Liver (tissue), 9 donors: ENCODE measurements around the gene HENMT1. TPM values are rescaled to one million over a fixed set of nuclear protein-coding genes. Genes with fewer than 3 reads are reported as not detected.

Experiments used
- DNase-seq: peaks from one replicate; pipeline ENCODE4 v3.0.0-alpha.2; 2017; ENCODE audit warnings: low spot score
- H3K27ac ChIP-seq, 2 donors: one replicate each; pipeline ENCODE4 v1.7.0; 2013; ENCODE audit warnings: inconsistent platforms in 2 of 2, low read length in 2 of 2, control low read depth in 1 of 2, low read depth in 1 of 2, mild to moderate bottlenecking in 1 of 2
- H3K27me3 ChIP-seq, 4 donors: one replicate each; pipeline versions ENCODE4 v1.6.1 to v1.7.0; 2013; ENCODE audit warnings: low read length in 3 of 4, inconsistent platforms in 1 of 4, mild to moderate bottlenecking in 1 of 4, moderate library complexity in 1 of 4; ENCODE audit not compliant: control insufficient read depth in 4 of 4, insufficient read depth in 4 of 4
- H3K36me3 ChIP-seq, 4 donors: one replicate each; pipeline versions ENCODE4 v1.6.1 to v1.7.0; 2013; ENCODE audit warnings: low read length in 3 of 4, mild to moderate bottlenecking in 3 of 4, low read depth in 1 of 4, moderate library complexity in 1 of 4; ENCODE audit not compliant: control insufficient read depth in 4 of 4, insufficient read depth in 3 of 4
- H3K4me1 ChIP-seq, 4 donors: one replicate each; pipeline versions ENCODE4 v1.6.1 to v1.7.0; 2013; ENCODE audit warnings: low read length in 3 of 4, mild to moderate bottlenecking in 3 of 4, moderate library complexity in 1 of 4; ENCODE audit not compliant: control insufficient read depth in 4 of 4, insufficient read depth in 4 of 4
- H3K4me3 ChIP-seq, 3 donors: one replicate each; pipeline versions ENCODE4 v1.6.1 to v1.7.0; 2013; ENCODE audit warnings: low read length in 3 of 3, control low read depth in 1 of 3, low read depth in 1 of 3, mild to moderate bottlenecking in 1 of 3
- H3K9ac ChIP-seq, 2 donors: one replicate each; pipeline ENCODE4 v1.7.0; 2013; ENCODE audit warnings: low read length in 2 of 2, mild to moderate bottlenecking in 2 of 2, moderate library complexity in 2 of 2, control low read depth in 1 of 2, low read depth in 1 of 2
- H3K9me3 ChIP-seq, 4 donors: one replicate each; pipeline versions ENCODE4 v1.6.1 to v1.7.0; 2013; ENCODE audit warnings: low read length in 3 of 4; ENCODE audit not compliant: control insufficient read depth in 4 of 4
- CTCF ChIP-seq: fragments of 150-350 bp; IDR thresholded peaks from 2 replicates; pipeline ENCODE4 v1.5.1; 2017; ENCODE audit warnings: improper control_type of control experiment, low read depth, low read length; ENCODE audit not compliant: missing input control
- EGR1 ChIP-seq, 2 donors: IDR thresholded peaks; 2 replicates each; pipeline ENCODE4 v1.6.1; 2016 to 2018; ENCODE audit warnings: antibody characterized with exemption in 2 of 2, low read depth in 2 of 2
- FOXA2 ChIP-seq: IDR thresholded peaks from 2 replicates; pipeline ENCODE4 v1.6.1; 2016; ENCODE audit warnings: antibody characterized with exemption
- HNF4A ChIP-seq, 2 donors: conservative IDR thresholded peaks; 2 replicates each; pipeline ENCODE4 v1.6.1; 2016; ENCODE audit warnings: antibody characterized with exemption in 2 of 2, mild to moderate bottlenecking in 2 of 2
- JUND ChIP-seq, 2 donors: IDR thresholded peaks; 2 replicates each; pipeline ENCODE4 v1.6.1; 2016; ENCODE audit warnings: antibody characterized with exemption in 2 of 2
- MAX ChIP-seq: IDR thresholded peaks from 2 replicates; pipeline ENCODE4 v1.6.1; 2016; ENCODE audit warnings: antibody characterized with exemption
- TAF1 ChIP-seq: conservative IDR thresholded peaks from 2 replicates; pipeline ENCODE4 v1.6.1; 2016; ENCODE audit warnings: antibody characterized with exemption, mild to moderate bottlenecking
- WGBS: extraction: QIAGEN DNeasy Blood & Tissue Kit; methylation state at CpG from one replicate; pipeline ENCODE4 v1.1.7; 2013; 5-methylcytosine and 5-hydroxymethylcytosine counted together
- polyA plus RNA-seq, 2 donors: library from polyadenylated mRNA; stranded (reverse) in 1 of 2; unstranded in 1 of 2; fragments of 200-250 nt in 1 of 2; fragments of >200 nt in 1 of 2; fragmentation: Nextera tagmentation in 1 of 2; extraction: Ambion mirVana in 1 of 2; gene quantifications; one replicate each; pipeline versions ENCODE4 v1.2.1 to v1.2.3, GENCODE V29; 2013 to 2015
- total RNA-seq, 2 donors: library from RNA; depleted of rRNA; stranded (reverse); fragments of >200 nt; gene quantifications; one replicate each; pipeline ENCODE4 v1.2.3, GENCODE V29; 2014
- TF ChIP-seq, protein P1 (sequence below): IDR thresholded peaks from 2 replicates; pipeline ENCODE4 v1.6.1; 2016; ENCODE audit warnings: antibody characterized with exemption
- TF ChIP-seq, protein P2 (sequence below): IDR thresholded peaks from 2 replicates; pipeline ENCODE4 v1.6.1; 2016; ENCODE audit warnings: antibody characterized with exemption
- donor health status: healthy.
- donor health status: healthy.
- donor health status: healthy.
- donor health status: healthy.
- donor health status: healthy.

Gene HENMT1
- total and polyA plus RNA-seq, 4 donors: 0.87 to 7.3 (median 1.1) TPM

- no peak for TF ChIP-seq EGR1 (IDR thresholded peaks at IDR 0.05; ENCODE audit: low read depth in 2 of 2)
- peak in 1 of 2 donors; percentile 31 for TF ChIP-seq HNF4A (conservative IDR thresholded peaks at IDR 0.05)
- peak; percentile 46 for TF ChIP-seq TAF1
- TF ChIP-seq, protein P1, sequence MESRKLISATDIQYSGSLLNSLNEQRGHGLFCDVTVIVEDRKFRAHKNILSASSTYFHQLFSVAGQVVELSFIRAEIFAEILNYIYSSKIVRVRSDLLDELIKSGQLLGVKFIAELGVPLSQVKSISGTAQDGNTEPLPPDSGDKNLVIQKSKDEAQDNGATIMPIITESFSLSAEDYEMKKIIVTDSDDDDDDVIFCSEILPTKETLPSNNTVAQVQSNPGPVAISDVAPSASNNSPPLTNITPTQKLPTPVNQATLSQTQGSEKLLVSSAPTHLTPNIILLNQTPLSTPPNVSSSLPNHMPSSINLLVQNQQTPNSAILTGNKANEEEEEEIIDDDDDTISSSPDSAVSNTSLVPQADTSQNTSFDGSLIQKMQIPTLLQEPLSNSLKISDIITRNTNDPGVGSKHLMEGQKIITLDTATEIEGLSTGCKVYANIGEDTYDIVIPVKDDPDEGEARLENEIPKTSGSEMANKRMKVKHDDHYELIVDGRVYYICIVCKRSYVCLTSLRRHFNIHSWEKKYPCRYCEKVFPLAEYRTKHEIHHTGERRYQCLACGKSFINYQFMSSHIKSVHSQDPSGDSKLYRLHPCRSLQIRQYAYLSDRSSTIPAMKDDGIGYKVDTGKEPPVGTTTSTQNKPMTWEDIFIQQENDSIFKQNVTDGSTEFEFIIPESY: no peak
- TF ChIP-seq, protein P2, sequence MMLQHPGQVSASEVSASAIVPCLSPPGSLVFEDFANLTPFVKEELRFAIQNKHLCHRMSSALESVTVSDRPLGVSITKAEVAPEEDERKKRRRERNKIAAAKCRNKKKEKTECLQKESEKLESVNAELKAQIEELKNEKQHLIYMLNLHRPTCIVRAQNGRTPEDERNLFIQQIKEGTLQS: no peak
- no peak for TF ChIP-seq JUND (IDR thresholded peaks at IDR 0.05)
- peak; percentile 78 for TF ChIP-seq MAX
Measured at GRCh38 chr1:108691942-108692723, 31.2 kb upstream of the HENMT1 start, which contains the start of gene PRPF38B (continued).

DNA sequence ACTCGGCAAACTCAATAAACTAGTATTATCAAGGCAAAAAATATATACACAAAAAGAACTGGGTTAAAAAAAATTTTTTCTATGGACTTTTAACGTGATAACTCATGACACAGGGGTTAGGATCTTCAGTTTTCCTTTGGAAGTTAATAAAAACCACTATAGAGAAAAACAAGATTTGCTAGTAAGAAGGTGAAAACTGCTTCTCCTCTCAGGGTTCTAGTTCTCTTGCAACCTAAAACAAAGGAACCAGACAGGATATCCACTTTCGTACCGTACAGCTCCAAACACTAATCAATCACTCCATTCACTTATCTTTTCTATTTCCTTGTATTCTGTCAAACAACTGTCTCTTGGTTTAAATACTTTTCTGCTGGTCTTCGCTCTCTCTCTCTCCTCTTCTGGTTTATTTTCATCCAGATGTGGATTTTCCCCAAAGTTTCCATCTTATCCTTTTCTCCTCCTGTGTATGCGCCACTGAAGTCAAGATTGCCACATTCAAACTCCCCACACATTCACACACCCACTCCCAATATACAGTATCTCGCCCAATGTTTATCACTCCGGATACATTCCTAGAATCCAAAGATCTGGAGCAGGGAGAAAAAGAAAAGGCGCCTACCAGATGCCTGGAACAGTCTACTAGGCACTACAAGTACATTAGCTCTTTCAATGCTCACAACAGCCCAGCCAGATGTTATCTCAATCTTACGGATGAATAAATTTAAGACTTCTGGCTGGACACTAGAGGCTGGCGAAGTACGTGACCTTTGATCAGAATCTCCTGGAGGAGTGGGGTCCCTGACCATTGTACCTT, 30.4 kb upstream of the HENMT1 start:
- Histone ChIP-seq H3K9me3 (no peaks in the 10 kb centered on the region), H3K4me1 (peaks cover 2 to 27% (median 12%) of the 10 kb centered on the region in 4 donors), H3K27me3 (no peaks in the 10 kb centered on the region), H3K9ac (peak overlapping the region; percentile 63 to 73), H3K27ac (peak overlapping the region; percentile 89 to 97), H3K36me3 (peaks cover 0 to 9% (median 5%) of the 10 kb centered on the region in 4 donors), H3K4me3 (peak overlapping the region; percentile 66 to 94 (median 70))
- WGBS: 25% methylated on average over 12 of the region's 12 CpGs
- no peak for DNase-seq
- peak in 1 of 2 donors; percentile 5 for TF ChIP-seq EGR1 (IDR thresholded peaks at IDR 0.05; ENCODE audit: low read depth in 2 of 2)
- TF ChIP-seq CTCF: no peak

DNA sequence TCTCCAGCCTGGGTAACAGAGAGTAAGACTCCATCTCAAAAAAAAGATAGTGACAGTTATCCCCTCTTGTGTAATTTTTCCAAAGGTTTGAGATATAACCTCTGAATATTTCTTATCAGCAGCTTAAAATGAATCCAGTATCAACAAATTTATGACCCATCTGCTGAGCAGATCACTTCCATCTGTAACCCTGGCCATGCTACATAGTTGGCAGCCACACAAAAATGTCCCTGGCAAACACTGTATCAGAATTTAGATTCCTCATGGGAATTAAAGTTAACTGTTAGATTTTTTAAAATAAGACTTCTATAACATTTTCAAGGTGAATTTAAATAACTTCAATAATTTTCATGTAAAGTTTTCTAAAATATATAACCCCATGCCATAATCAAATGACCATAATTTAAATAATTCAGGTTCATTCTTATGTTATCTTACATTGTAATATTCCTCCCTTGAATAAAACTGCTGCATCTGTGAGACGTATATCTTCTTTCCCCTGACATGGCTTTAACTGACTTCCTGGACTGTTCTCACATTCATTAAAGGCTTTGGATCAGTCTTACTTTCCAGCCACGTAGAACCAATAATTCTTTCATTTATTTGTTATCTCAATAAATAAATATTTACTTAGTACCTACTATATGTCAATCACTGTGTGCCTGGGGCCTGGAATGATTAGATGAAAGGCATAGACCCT, 25.9 kb upstream of the HENMT1 start:
- Histone ChIP-seq H3K27ac (no peak overlapping the region), H3K4me3 (no peak overlapping the region), H3K9me3 (no peaks in the 10 kb centered on the region), H3K4me1 (peaks cover 2 to 8% (median 5%) of the 10 kb centered on the region in 4 donors), H3K9ac (no peak overlapping the region), H3K27me3 (no peaks in the 10 kb centered on the region), H3K36me3 (no peaks in the 10 kb centered on the region)
- WGBS: 53% methylated on average over 2 of the region's 2 CpGs
- no peak for DNase-seq
- TF ChIP-seq FOXA2 (no peak), TAF1 (no peak)
